GM13977 (cell line): ENCODE measurements around the gene ZNRF1.

ENCODE experiments used
- DNase-seq: peaks from one replicate; pipeline ENCODE4 v3.0.0; 2012; ENCODE audit warnings: low spot score
- CTCF ChIP-seq: IDR thresholded peaks from 2 replicates; pipeline ENCODE4 v1.5.1; 2012; ENCODE audit warnings: mild to moderate bottlenecking, control low read depth; ENCODE audit not compliant: insufficient read depth; ENCODE audit errors: extremely low read depth, missing control alignments
- in situ Hi-C: fragments of 300-500 bp; cut with MboI; formaldehyde crosslinking; loops from one replicate; pipeline ENCODE4 v1.12.0; 2022; ENCODE audit warnings: low sequenced_read_pairs, low pct_unique_long_range_greater_than_20kb, mixed read lengths, inconsistent platforms; ENCODE audit not compliant: unreplicated experiment

ZNRF1 gene

GRCh38 chr16:75066861-75067447 lies 68.1 kb downstream of the ZNRF1 start:
- in situ Hi-C loops = no loop called here
- DNase-seq = no peak
- no peak for TF ChIP-seq CTCF

- DNase-seq = no peak
- in situ Hi-C loops = no loop called here
- no peak for TF ChIP-seq CTCF
Observed at GRCh38 chr16:75068085-75069031, 69.5 kb downstream of the ZNRF1 start.

- TF ChIP-seq CTCF = no peak
- in situ Hi-C loops = no loop called here
- DNase-seq = no peak
Observed at GRCh38 chr16:75070012-75070841, 71.4 kb downstream of the ZNRF1 start.

- no peak for DNase-seq
- TF ChIP-seq CTCF = no peak
- in situ Hi-C loops = no loop called here
Observed at GRCh38 chr16:75071621-75072020, 72.8 kb downstream of the ZNRF1 start.

GRCh38 chr16:75072239-75072947 lies 73.6 kb downstream of the ZNRF1 start:
- in situ Hi-C loops = no loop called here
- TF ChIP-seq CTCF = no peak
- no peak for DNase-seq
